Measurements from ENCODE around the gene SLC39A3. TPM values are rescaled to one million over a fixed set of nuclear protein-coding genes. Genes with fewer than 3 reads are reported as not detected.

The SLC39A3 gene
- total RNA-seq, 8 experiments from 2014 or later = 13.7 to 33.4 (median 26.4) TPM

DNA sequence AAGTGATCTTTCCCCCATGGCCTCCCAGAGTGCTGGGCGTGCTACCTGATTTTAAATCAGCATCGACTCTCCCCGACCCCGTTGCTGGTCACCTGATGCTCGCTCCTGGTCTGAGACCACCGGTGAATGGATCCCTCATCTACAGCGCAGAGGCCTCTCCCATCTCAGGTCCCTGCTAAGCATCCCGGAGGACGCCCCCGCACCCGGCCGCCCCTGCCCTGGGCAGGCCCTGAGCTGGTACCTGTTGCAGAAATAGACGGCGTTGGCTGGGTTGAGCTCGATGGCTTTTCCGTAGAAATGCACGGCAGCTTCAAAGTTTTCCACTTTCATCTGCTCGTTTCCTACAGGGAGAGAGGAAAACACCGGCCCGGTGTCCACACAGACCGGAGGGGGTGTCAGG is 25.1 kb upstream of the SLC39A3 start:
- no peak for ATAC-seq (replicated peaks in 6 of 8)
- H3K27ac ChIP-seq = no peak overlapping the region
- no peaks in the 10 kb centered on the region for H3K4me1 ChIP-seq (replicated peaks in 1 of 2)
- in situ Hi-C loops (cut with MboI; ENCODE audit: low pct_unique_long_range_greater_than_20kb in 2 of 9, low sequenced_read_pairs in 9 of 9, unreplicated experiment in 9 of 9) = no loop called here
- 100% methylated on average over 1 of the region's 21 CpGs; no CpG with 5 or more reads in 8 of the 10 experiments for WGBS, 10 experiments
- H3K4me3 ChIP-seq = no peak overlapping the region

DNA sequence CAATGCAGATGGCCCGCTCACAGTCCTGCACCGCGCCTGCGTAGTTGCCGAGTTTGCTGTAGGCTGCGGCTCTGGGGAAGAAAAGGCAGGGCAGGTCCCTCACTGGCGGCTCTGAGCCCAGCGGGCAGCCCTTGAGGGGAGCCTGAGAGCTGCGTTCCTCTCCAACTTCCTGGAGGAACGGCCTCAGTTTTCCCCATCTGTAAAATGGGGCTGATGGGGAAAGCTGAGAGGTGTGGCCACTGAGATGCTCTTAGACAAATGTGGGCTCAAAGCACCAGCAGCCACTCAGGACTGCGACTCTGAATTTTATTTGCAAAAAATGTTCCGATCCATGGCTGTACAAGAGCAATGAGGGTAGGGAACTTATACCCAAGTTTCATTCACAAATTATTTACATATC is 23.9 kb upstream of the SLC39A3 start:
- ATAC-seq (replicated peaks in 6 of 8) = no peak
- in situ Hi-C loops (cut with MboI; ENCODE audit: low pct_unique_long_range_greater_than_20kb in 2 of 9, low sequenced_read_pairs in 9 of 9, unreplicated experiment in 9 of 9) = no loop called here
- H3K4me1 ChIP-seq (replicated peaks in 1 of 2) = no peaks in the 10 kb centered on the region

DNA sequence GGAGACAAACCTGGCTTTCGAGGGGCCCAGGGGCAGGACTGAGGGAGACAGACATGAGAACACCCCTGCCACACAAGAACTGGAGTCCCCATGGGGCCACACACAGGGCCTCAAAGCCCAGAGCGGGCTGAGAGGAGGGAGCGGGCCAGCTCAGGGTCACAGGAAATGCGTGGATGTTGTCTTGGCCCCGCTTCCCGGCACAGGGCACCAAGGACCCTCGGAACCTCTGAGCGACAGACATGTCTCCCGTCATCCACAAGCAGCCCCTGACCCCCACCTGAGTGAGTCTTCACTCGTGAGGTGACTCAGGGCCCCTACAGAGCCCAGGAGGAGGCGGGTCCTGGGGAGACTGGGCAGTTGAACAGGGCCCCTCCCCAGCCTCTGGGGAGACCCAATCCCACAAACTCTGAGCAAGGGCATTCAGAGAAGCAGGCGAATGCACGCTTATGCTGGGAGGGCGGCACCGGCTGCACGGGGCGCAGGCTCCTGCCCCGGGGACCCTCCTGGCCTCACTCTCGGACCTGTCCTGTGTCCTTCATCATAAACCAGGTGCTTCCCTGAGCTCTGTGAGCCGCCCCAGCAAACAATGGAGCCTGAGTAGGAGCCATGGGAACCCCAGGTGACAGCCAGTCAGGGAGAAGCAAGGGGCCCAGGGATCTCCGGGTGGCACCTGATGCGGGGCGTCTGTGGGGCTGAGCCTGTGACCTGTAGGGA is 23.1 kb upstream of the SLC39A3 start:
- no peaks in the 10 kb centered on the region for H3K4me1 ChIP-seq (replicated peaks in 1 of 2)
- 99% methylated on average over 21 of the region's 23 CpGs; no CpG with 5 or more reads in 9 of the 10 experiments for WGBS, 10 experiments
- in situ Hi-C loops (cut with MboI; ENCODE audit: low pct_unique_long_range_greater_than_20kb in 2 of 9, low sequenced_read_pairs in 9 of 9, unreplicated experiment in 9 of 9) = no loop called here
- ATAC-seq (replicated peaks in 6 of 8) = peak in 3 of 8 experiments; percentile 6 to 10 (median 8)
- H3K27ac ChIP-seq = no peak overlapping the region
- no peak overlapping the region for H3K4me3 ChIP-seq

More for the DNA sequence above, 23.9 kb upstream of the SLC39A3 start:
- Histone ChIP-seq H3K4me3 (no peak overlapping the region), H3K27ac (no peak overlapping the region)
- 80 to 100% (median 95%) methylated on average over 1 to 6 of the region's 12 CpGs; no CpG with 5 or more reads in 6 of the 10 experiments for WGBS, 10 experiments

DNA sequence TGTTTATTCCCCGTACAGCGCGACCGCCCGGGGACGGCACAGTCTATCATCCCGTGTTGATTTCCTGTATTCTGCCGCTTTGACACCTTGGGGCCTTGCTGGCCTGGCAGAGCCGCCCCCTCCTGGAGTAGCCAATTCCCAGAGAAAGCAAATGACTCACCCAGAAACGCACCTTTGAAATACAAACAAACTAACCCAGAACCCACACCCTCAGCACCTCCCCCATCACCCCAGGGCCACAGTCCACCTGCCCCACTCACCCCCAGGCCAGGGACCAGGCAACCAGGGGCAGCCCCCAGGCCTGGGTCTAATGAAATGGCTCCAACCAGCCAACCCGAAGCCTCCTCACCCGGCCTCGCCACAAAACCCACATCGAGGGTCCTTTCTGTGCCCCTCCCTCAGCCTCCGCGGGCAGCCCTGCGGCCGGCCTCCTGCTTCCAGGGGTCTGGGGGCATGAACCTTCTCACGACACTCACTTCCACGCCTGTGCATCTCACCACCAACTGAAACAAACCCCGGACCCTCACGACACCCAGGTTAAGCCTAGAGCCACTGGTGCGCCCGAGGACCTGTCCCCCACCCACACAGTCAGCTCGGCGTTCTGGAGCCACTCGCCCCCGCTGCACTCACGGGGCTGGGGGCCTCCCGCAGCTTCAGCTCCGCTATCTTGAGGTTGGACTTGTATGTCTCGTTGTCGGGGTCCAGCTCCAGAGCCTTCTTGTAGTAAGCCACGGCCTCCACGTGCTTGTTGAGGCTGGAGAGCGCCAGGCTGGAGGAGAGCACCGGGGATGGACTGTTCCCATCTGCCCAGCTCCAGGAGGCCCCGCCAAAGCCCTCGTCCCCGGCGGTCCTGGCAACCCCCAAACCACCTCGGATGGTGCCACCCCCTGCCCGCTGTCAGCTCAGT is 22.3 kb upstream of the SLC39A3 start:
- H3K4me3 ChIP-seq = no peak overlapping the region
- in situ Hi-C loops (cut with MboI; ENCODE audit: low pct_unique_long_range_greater_than_20kb in 2 of 9, low sequenced_read_pairs in 9 of 9, unreplicated experiment in 9 of 9) = no loop called here
- WGBS, 10 experiments = 91 to 100% methylated on average over 2 to 11 of the region's 43 CpGs; no CpG with 5 or more reads in 8 of the 10 experiments
- ATAC-seq (replicated peaks in 6 of 8) = no peak
- H3K4me1 ChIP-seq (replicated peaks in 1 of 2) = no peaks in the 10 kb centered on the region
- H3K27ac ChIP-seq = no peak overlapping the region

DNA sequence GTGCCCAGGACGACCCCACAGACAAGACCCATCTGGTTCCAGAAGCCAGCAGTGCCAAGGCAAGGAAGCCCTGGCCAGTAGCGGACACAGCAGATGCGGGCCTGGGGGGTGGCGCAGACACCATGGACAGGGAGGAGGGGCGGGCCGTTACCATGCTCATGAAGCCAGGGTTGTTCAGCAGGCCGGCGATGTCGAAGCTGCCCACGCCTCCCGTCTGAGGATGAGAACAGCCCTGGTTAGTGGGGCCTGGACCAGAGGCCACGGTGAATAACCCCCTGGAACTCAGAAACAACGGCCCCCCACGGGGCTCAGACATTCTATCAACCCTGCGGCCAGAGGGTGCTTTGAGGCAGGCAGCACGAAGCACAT is 21.5 kb upstream of the SLC39A3 start:
- WGBS, 10 experiments = 100% methylated on average over 1 of the region's 16 CpGs; no CpG with 5 or more reads in 9 of the 10 experiments
- Histone ChIP-seq H3K27ac (no peak overlapping the region), H3K4me3 (no peak overlapping the region), H3K4me1 (replicated peaks in 1 of 2) (no peaks in the 10 kb centered on the region)
- peak in 4 of 8 experiments; percentile 2 to 17 (median 4) for ATAC-seq (replicated peaks in 6 of 8)
- in situ Hi-C loops (cut with MboI; ENCODE audit: low pct_unique_long_range_greater_than_20kb in 2 of 9, low sequenced_read_pairs in 9 of 9, unreplicated experiment in 9 of 9) = no loop called here

DNA sequence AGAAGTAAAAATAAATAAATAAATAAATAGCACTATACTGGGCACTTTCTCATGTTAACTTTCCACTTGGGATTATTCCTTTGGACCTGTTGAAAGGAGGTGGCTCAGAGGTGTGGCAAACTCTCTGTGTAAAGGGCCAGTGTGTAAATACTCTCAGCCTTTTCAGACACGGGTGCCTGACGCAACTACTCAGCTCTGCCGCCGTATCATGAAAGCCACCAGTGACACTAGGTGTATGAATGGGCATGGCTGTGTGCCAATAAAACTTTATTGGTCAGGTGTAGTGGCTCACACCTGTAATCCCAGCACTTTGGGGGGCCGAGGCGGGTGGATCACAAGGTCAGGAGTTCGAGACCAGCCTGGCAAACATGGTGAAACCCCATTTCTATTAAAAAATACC is 20.1 kb upstream of the SLC39A3 start:
- in situ Hi-C loops (cut with MboI; ENCODE audit: low pct_unique_long_range_greater_than_20kb in 2 of 9, low sequenced_read_pairs in 9 of 9, unreplicated experiment in 9 of 9) = no loop called here
- no peak overlapping the region for H3K27ac ChIP-seq
- H3K4me3 ChIP-seq = no peak overlapping the region
- ATAC-seq (replicated peaks in 6 of 8) = no peak
- WGBS, 10 experiments = 93 to 100% (median 96%) methylated on average over 2 to 7 of the region's 7 CpGs; no CpG with 5 or more reads in 5 of the 10 experiments
- H3K4me1 ChIP-seq (replicated peaks in 1 of 2) = no peaks in the 10 kb centered on the region

DNA sequence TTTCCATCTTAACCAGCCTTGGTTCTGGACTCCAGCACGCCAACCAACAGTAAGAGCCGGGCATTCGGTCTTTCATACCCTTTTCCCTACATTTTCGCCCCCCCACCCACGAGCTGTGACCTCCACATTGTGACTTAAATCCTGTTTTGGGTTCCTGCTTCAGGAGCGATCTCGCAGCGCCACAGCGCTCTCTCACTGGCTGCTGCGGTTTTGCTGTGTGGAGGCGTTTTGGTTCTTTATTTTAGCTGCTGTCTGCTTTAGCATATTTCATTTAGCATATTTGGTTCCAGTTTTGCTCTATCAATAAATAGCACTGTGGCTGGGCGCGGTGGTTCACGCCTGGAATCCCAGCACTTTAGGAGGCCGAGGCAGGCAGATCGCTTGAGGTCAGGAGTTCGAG is 19.5 kb upstream of the SLC39A3 start:
- H3K27ac ChIP-seq = no peak overlapping the region
- in situ Hi-C loops (cut with MboI; ENCODE audit: low pct_unique_long_range_greater_than_20kb in 2 of 9, low sequenced_read_pairs in 9 of 9, unreplicated experiment in 9 of 9) = no loop called here
- 91 to 100% (median 100%) methylated on average over 1 to 14 of the region's 17 CpGs; no CpG with 5 or more reads in 1 of the 10 experiments for WGBS, 10 experiments
- no peaks in the 10 kb centered on the region for H3K4me1 ChIP-seq (replicated peaks in 1 of 2)
- ATAC-seq (replicated peaks in 6 of 8) = no peak
- no peak overlapping the region for H3K4me3 ChIP-seq

DNA sequence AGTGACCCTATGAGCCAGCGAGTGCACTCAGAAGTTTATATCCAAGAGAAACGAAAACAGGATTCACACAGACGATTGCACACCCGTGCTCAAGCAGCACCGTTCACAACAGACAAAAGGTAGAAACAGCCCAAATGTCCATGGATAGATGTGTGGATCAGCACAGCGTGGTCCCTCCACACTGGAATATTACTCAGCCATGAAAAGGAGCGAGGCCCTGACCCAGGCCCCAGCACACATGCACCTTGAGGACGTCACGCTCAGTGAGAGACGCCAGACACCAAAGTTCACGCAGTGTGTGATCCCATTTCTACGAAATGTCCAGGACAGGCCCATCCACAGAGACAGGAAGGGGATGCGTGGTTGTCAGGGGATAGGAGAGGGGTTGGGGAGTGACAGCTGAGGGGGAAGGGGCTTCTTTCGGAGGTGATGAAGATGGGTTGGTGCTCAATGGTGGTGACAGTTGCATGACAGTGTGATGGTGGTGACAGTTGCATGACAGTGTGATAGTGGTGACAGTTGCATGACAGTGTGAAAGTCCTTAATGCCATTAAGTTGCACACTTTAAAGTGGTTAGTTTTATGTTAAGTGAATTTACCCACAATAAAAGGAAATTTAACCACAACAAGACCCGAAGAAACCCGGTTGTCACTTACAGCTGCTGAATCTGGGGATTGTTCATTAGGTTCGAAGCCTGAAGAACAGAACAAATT is 18.9 kb upstream of the SLC39A3 start:
- Histone ChIP-seq H3K4me3 (no peak overlapping the region), H3K4me1 (replicated peaks in 1 of 2) (no peaks in the 10 kb centered on the region), H3K27ac (no peak overlapping the region)
- in situ Hi-C loops (cut with MboI; ENCODE audit: low pct_unique_long_range_greater_than_20kb in 2 of 9, low sequenced_read_pairs in 9 of 9, unreplicated experiment in 9 of 9) = no loop called here
- ATAC-seq (replicated peaks in 6 of 8) = no peak
- WGBS, 10 experiments = 79 to 100% (median 91%) methylated on average over 2 to 5 of the region's 17 CpGs; no CpG with 5 or more reads in 1 of the 10 experiments

DNA sequence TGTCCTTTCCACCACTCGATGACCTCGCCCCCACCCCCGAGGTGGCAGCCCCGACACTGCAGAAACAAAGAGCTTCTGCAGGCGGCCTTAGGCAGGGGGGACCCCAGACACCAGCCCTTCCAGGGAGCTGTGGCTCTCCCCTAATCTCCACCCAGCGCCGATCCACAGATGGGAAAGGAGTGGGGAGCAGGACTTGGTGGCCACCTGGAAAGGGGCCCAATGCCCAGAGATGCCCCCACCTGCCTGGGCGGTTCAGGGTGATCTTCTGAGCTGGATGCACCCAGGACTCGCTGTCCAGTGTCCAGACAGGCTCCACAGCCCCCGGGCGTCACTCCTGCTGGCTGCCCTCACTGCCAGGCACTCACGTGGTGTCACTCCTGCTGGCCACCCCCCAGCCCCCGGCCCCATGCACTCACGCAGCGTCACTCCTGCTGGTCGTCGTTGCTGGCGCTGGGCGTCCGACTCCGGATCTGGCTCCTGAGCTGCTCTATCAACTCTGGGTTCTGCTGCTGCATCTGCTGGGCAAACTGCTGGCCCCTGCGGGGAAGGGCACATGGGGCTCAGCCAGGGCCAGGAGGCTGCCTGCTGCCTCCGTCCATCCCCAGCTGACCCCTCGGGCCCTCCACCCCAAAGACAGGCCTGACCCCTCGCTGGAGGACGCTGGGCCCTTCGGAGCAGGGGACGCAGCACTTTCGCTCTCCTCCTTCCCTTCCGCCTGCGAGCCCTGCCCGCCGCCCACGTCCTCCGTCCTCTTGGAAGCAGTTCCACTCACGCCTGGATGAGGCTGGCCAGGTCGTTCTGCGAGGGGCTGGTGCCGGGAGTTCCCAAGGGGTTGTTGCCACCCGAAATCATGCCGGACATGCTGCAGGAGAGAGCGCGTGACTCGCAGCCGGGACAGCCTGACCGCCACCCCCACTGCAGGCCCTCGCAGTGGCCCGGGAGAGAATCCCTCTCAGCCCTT is 17.4 kb upstream of the SLC39A3 start:
- Histone ChIP-seq H3K4me1 (replicated peaks in 1 of 2) (no peaks in the 10 kb centered on the region), H3K4me3 (no peak overlapping the region), H3K27ac (no peak overlapping the region)
- in situ Hi-C loops (cut with MboI; ENCODE audit: low pct_unique_long_range_greater_than_20kb in 2 of 9, low sequenced_read_pairs in 9 of 9, unreplicated experiment in 9 of 9) = no loop called here
- peak in 1 of 8 experiments; percentile 8 for ATAC-seq (replicated peaks in 6 of 8)
- WGBS, 10 experiments = 100% methylated on average over 1 to 6 of the region's 48 CpGs; no CpG with 5 or more reads in 7 of the 10 experiments

DNA sequence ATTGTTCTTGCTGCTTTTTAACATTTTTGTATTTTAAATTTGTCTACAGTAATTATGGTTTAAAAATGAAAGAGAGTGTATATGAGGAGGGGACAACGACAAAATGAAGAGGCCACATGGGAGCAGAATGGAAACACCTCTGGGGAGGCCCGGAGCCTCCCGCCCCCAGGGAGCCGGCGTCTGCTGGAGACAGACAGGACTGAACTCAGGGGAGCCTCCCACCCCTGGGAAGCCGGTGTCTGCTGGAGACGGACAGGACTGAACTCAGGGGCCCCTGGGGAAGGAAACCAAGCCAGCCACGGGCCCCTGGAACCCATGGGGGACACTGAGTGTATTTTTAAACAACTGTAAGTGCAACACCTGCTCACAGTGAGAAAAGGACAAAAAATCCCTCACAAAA is 16.7 kb upstream of the SLC39A3 start:
- Histone ChIP-seq H3K27ac (no peak overlapping the region), H3K4me1 (replicated peaks in 1 of 2) (no peaks in the 10 kb centered on the region), H3K4me3 (no peak overlapping the region)
- in situ Hi-C loops (cut with MboI; ENCODE audit: low pct_unique_long_range_greater_than_20kb in 2 of 9, low sequenced_read_pairs in 9 of 9, unreplicated experiment in 9 of 9) = no loop called here
- ATAC-seq (replicated peaks in 6 of 8) = no peak
- WGBS, 10 experiments = 71 to 100% (median 92%) methylated on average over 1 to 5 of the region's 8 CpGs; no CpG with 5 or more reads in 3 of the 10 experiments

DNA sequence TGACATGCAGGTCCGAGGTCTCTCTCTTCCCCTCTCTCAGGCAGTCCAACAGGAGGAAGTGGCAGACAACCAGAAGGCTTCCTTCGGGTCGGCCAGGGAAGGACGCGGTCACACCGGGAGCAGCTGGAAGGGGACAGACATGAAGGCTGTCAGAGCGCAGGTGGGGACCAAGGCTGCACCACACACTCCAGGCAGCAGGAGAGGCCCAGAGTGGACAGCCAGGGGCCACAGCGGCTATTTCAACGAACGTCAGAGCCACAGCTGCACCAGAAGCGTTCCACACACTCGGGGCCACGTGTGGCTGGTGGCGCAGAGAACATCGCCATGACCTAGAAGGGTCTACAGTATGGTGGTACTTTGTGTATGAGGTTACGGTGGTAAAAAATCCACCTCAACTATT is 16.0 kb upstream of the SLC39A3 start:
- 88 to 100% (median 99%) methylated on average over 1 to 14 of the region's 16 CpGs; no CpG with 5 or more reads in 2 of the 10 experiments for WGBS, 10 experiments
- Histone ChIP-seq H3K4me1 (replicated peaks in 1 of 2) (no peaks in the 10 kb centered on the region), H3K27ac (no peak overlapping the region), H3K4me3 (no peak overlapping the region)
- no peak for ATAC-seq (replicated peaks in 6 of 8)
- in situ Hi-C loops (cut with MboI; ENCODE audit: low pct_unique_long_range_greater_than_20kb in 2 of 9, low sequenced_read_pairs in 9 of 9, unreplicated experiment in 9 of 9) = no loop called here

DNA sequence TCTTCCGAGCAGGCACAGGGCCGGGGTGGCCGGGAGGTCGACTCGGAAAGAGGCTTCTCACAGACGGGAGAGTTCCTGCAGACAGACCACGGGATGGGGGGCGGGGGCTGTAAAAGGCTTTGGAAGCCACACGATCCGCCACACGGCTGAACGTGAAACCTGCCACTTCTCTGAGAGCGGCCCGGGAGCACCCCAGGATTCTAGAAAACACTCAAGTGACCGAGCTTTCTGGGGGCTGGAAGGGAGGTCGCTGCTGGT is 15.6 kb upstream of the SLC39A3 start:
- peak in 2 of 8 experiments; percentile 1 to 8 for ATAC-seq (replicated peaks in 6 of 8)
- WGBS, 10 experiments = 100% methylated on average over 2 of the region's 16 CpGs; no CpG with 5 or more reads in 8 of the 10 experiments
- no peak overlapping the region for H3K27ac ChIP-seq
- H3K4me3 ChIP-seq = no peak overlapping the region
- in situ Hi-C loops (cut with MboI; ENCODE audit: low pct_unique_long_range_greater_than_20kb in 2 of 9, low sequenced_read_pairs in 9 of 9, unreplicated experiment in 9 of 9) = no loop called here
- no peaks in the 10 kb centered on the region for H3K4me1 ChIP-seq (replicated peaks in 1 of 2)
